Occipital lobe (tissue), 2 donors: ENCODE data around the gene CASTOR1. TPM values are rescaled to one million over a fixed set of nuclear protein-coding genes. Genes with fewer than 3 reads are reported as not detected.

ENCODE experiments used
- DNase-seq: peaks from one replicate; lab custom pipeline; 2025; lab: John Stamatoyannopoulos, UW
- total RNA-seq: library from RNA; depleted of rRNA; stranded (reverse); fragments of >200 nt; gene quantifications from one replicate; pipeline ENCODE4 v1.2.3, GENCODE V29; 2014

CASTOR1 gene
- total RNA-seq, 1 donor from 2014 or later, result 2.7 TPM

- DNase-seq, result no peak
Observed at GRCh38 chr22:30247561-30247960, 41.7 kb downstream of the CASTOR1 start.

GRCh38 chr22:30246814-30247376, 42.4 kb downstream of the CASTOR1 start:
- no peak for DNase-seq

- DNase-seq, result no peak
Observed at GRCh38 chr22:30245985-30246813, 43.1 kb downstream of the CASTOR1 start, which contains the start of gene LIF. LIF (minus strand) TSS chr22:30246759; CDS start chr22:30246695, 64 bp downstream.

GRCh38 chr22:30245181-30245984, 43.9 kb downstream of the CASTOR1 start:
- no peak for DNase-seq

- no peak for DNase-seq
Observed at GRCh38 chr22:30244641-30245040, 44.7 kb downstream of the CASTOR1 start.

- no peak for DNase-seq
Observed at GRCh38 chr22:30244066-30244465, 45.2 kb downstream of the CASTOR1 start.

- no peak for DNase-seq
Observed at GRCh38 chr22:30243661-30244060, 45.6 kb downstream of the CASTOR1 start.

GRCh38 chr22:30241576-30242371, 47.5 kb downstream of the CASTOR1 start:
- DNase-seq, result no peak

- DNase-seq, result no peak
Observed at GRCh38 chr22:30240541-30241417, 48.5 kb downstream of the CASTOR1 start.

GRCh38 chr22:30239488-30240405, 49.6 kb downstream of the CASTOR1 start:
- no peak for DNase-seq

- DNase-seq, result no peak
Observed at GRCh38 chr22:30238661-30239487, 50.4 kb downstream of the CASTOR1 start.

- no peak for DNase-seq
Observed at GRCh38 chr22:30238136-30238535, 51.2 kb downstream of the CASTOR1 start.

GRCh38 chr22:30236875-30237274, 52.4 kb downstream of the CASTOR1 start:
- DNase-seq, result no peak

GRCh38 chr22:30235687-30236170, 53.6 kb downstream of the CASTOR1 start:
- DNase-seq, result no peak
